Fibroblast of skin of left biceps (primary cell): ENCODE measurements around the gene ABL1.

ENCODE experiments used
- DNase-seq, 2 experiments: peaks; one replicate each; pipeline ENCODE4 v3.0.0-alpha.2; 2013; ENCODE audit warnings: low read depth in 2 of 2

The ABL1 gene

GRCh38 chr9:130931508-130932254 lies 96.6 kb downstream of the ABL1 start:
- DNase-seq: no peak

GRCh38 chr9:130932255-130933079 lies 97.4 kb downstream of the ABL1 start:
- no peak for DNase-seq

- DNase-seq: no peak
Measured at GRCh38 chr9:130933114-130934046, 98.3 kb downstream of the ABL1 start.

- DNase-seq: no peak
Measured at GRCh38 chr9:130934246-130934645, 99.2 kb downstream of the ABL1 start.

GRCh38 chr9:130934702-130935647 lies 99.9 kb downstream of the ABL1 start:
- DNase-seq: no peak

GRCh38 chr9:130935648-130936271 lies 100.7 kb downstream of the ABL1 start:
- no peak for DNase-seq

- no peak for DNase-seq
Measured at GRCh38 chr9:130936285-130937117, 101.4 kb downstream of the ABL1 start.
